CD4-positive, alpha-beta T cell (primary cell): ENCODE data around the gene CDC123. TPM values are rescaled to one million over a fixed set of nuclear protein-coding genes. Genes with fewer than 3 reads are reported as not detected.

Experiments used
- ATAC-seq: fragments of 200-7000 bp; cut with Tn5 transposase; one replicate; pipeline ENCODE4 v1.10.0; 2022; ENCODE audit warnings: mild to moderate bottlenecking; ENCODE audit not compliant: poor library complexity
- CTCF ChIA-PET: fragments of 350-600 bp; sonication (Branson Sonifier 250); formaldehyde crosslinking; loops from one replicate; lab custom pipeline; 2021; ENCODE audit warnings: antibody characterized with exemption, inconsistent platforms; lab: Charles Lee
- POLR2A ChIA-PET: fragments of 350-600 bp; sonication (Branson Sonifier 250); formaldehyde crosslinking; loops from one replicate; lab custom pipeline; 2021; ENCODE audit warnings: antibody characterized with exemption, inconsistent platforms; lab: Charles Lee
- DNase-seq, 14 experiments: peaks; one replicate each; pipeline ENCODE4 v3.0.0-alpha.2; 2013 to 2020; ENCODE audit warnings: mixed read lengths in 2 of 14
- H3K27ac ChIP-seq, 2 donors: one replicate each; pipeline versions ENCODE4 v1.5.1 to v1.7.0; 2013; ENCODE audit warnings: low read length in 2 of 2, low read depth in 1 of 2, mild to moderate bottlenecking in 1 of 2
- H3K27me3 ChIP-seq, 2 experiments: 1 replicate in 1 of 2; 2 replicates in 1 of 2; pipeline versions ENCODE4 v1.6.1 to v1.7.0; 2013; ENCODE audit warnings: low read length in 2 of 2, control low read depth in 1 of 2, mild to moderate bottlenecking in 1 of 2, moderate library complexity in 1 of 2; ENCODE audit not compliant: insufficient read depth in 2 of 2, control insufficient read depth in 1 of 2
- H3K36me3 ChIP-seq: one replicate; pipeline ENCODE4 v1.6.1; 2013; ENCODE audit warnings: low read length, control low read depth; ENCODE audit not compliant: insufficient read depth
- H3K4me1 ChIP-seq: one replicate; pipeline ENCODE4 v1.6.1; 2013; ENCODE audit warnings: low read length, control low read depth; ENCODE audit not compliant: insufficient read depth
- H3K4me3 ChIP-seq: one replicate; pipeline ENCODE4 v1.5.1; 2013; ENCODE audit warnings: mild to moderate bottlenecking, low read length, moderate library complexity
- H3K9me3 ChIP-seq, 2 experiments: 1 replicate in 1 of 2; 2 replicates in 1 of 2; pipeline versions ENCODE4 v1.6.1 to v1.7.0; 2013; ENCODE audit warnings: low read length in 2 of 2, mild to moderate bottlenecking in 2 of 2, control low read depth in 1 of 2, moderate library complexity in 1 of 2; ENCODE audit not compliant: control insufficient read depth in 1 of 2, insufficient read depth in 1 of 2
- H3K27ac Mint-ChIP-seq: one replicate; pipeline ENCODE4 v1.8.0; 2020; ENCODE audit warnings: mixed read lengths
- H3K27me3 Mint-ChIP-seq: one replicate; pipeline ENCODE4 v1.8.0; 2021; ENCODE audit warnings: mixed read lengths
- H3K36me3 Mint-ChIP-seq: one replicate; pipeline ENCODE4 v1.8.0; 2021; ENCODE audit warnings: low read depth, mixed read lengths
- H3K4me1 Mint-ChIP-seq: one replicate; pipeline ENCODE4 v1.8.0; 2021; ENCODE audit warnings: low read depth, mixed read lengths
- H3K4me3 Mint-ChIP-seq: one replicate; pipeline ENCODE4 v1.8.0; 2020; ENCODE audit warnings: mild to moderate bottlenecking, mixed read lengths
- H3K9me3 Mint-ChIP-seq: one replicate; pipeline ENCODE4 v1.8.0; 2020; ENCODE audit warnings: mixed read lengths
- CTCF ChIP-seq: fragments of 200-600 bp; IDR thresholded peaks from one replicate; pipeline ENCODE4 v1.8.0; 2022; ENCODE audit warnings: antibody characterized with exemption, mild to moderate bottlenecking
- intact Hi-C, 2 experiments: fragments of 100-400 bp; cut with DNase I in 1 of 2; cut with micrococcal nuclease in 1 of 2; formaldehyde crosslinking; loops; one replicate each; pipeline versions ENCODE4 v1.15.1 to v1.9.0; 2023 to 2025; cut with DNase I, micrococcal nuclease
- polyA plus RNA-seq, 2 donors: library from polyadenylated mRNA; unstranded; fragments of 120-200 nt; gene quantifications; one replicate each; pipeline ENCODE4 v1.2.1, GENCODE V29; 2013
- total RNA-seq, 174 experiments: library from RNA in 2 of 174; stranded (reverse) in 2 of 174; gene quantifications; one replicate each; pipeline ENCODE4 v1.2.3 and lab custom pipeline; 2021 to 2026

The CDC123 gene
- total RNA-seq (10 to 100 TPM; 34.7 to 40.5 TPM), total RNA-seq (lab: John Stamatoyannopoulos, UW) (30.5 to 212 (median 51.5) reads per million in 172 experiments)
- 50.2 TPM for polyA plus RNA-seq (2013, experiment 1 of 2)
- 55.4 TPM for polyA plus RNA-seq (2013, experiment 2 of 2)

- peak within 1 kb of the TSS; percentile 97 for H3K4me3 Mint-ChIP-seq
- peak within 1 kb of the TSS; percentile 94 to 96 for H3K27ac ChIP-seq
- H3K36me3 Mint-ChIP-seq, result peaks cover 51% of the 10 kb centered on the region
- H3K36me3 ChIP-seq, result peaks cover 12% of the 10 kb centered on the region
- no peaks in the 10 kb centered on the region for H3K9me3 Mint-ChIP-seq
- H3K27me3 ChIP-seq, result no peaks in the 10 kb centered on the region
- no peaks in the 10 kb centered on the region for H3K27me3 Mint-ChIP-seq
- POLR2A ChIA-PET, result interaction anchor here (0.8 to 2.1 kb wide), 23 partner anchors 10 to 1107 kb away, joined by 3 to 24 read pairs (median 4); partner anchors contain the start of genes CAMK1D, PHYH and UPF2
- TF ChIP-seq CTCF, result no peak
- peaks cover 70% of the 10 kb centered on the region for H3K4me1 Mint-ChIP-seq
- ATAC-seq (peak; percentile 91), DNase-seq (peak; percentile 73 to 93 (median 79))
- CTCF ChIA-PET, result interaction anchor here (0.7 to 2.5 kb wide), 10 partner anchors 8 to 903 kb away, joined by 3 to 20 read pairs (median 4); partner anchors contain the start of genes OPTN and SEC61A2
- intact Hi-C loops, result loop anchor here (2.0 to 10.0 kb wide), 8 partner anchors 15 to 1149 kb away; partner anchors contain the start of genes DHTKD1 (in 1 of the 2), SEC61A2 (in 1 of the 2), SEPHS1 (in 1 of the 2) and UPF2 (in 1 of the 2)
- peak within 1 kb of the TSS; percentile 96 for H3K27ac Mint-ChIP-seq
- H3K4me1 ChIP-seq, result peaks cover 27% of the 10 kb centered on the region
- H3K9me3 ChIP-seq, result no peaks in the 10 kb centered on the region
- peak within 1 kb of the TSS; percentile 88 for H3K4me3 ChIP-seq
These were observed at the start of gene CDC123, which contains the start of gene NUDT5 for GRCh38 chr10:12195603-12196506. TSS of gene CDC123 (plus strand) at chr10:12196188. CDS start at chr10:12196246, 58 bp downstream. TSS of gene NUDT5 (minus strand) at chr10:12195891. CDS start at chr10:12186291, 9,600 bp downstream.

GRCh38 chr10:12150163-12150562, 45.8 kb upstream of the CDC123 start:
- H3K4me3 ChIP-seq, result no peak overlapping the region
- no peak overlapping the region for H3K4me3 Mint-ChIP-seq
- H3K9me3 Mint-ChIP-seq, result no peaks in the 10 kb centered on the region
- no peaks in the 10 kb centered on the region for H3K27me3 ChIP-seq
- intact Hi-C loops, result no loop called here
- H3K36me3 ChIP-seq, result peaks cover 27% of the 10 kb centered on the region
- H3K27ac ChIP-seq, result no peak overlapping the region
- no peak for TF ChIP-seq CTCF
- H3K9me3 ChIP-seq, result no peaks in the 10 kb centered on the region
- H3K27ac Mint-ChIP-seq, result no peak overlapping the region
- H3K4me1 ChIP-seq, result no peaks in the 10 kb centered on the region
- no peak for DNase-seq
- H3K4me1 Mint-ChIP-seq, result no peaks in the 10 kb centered on the region
- no peaks in the 10 kb centered on the region for H3K27me3 Mint-ChIP-seq
- ChIA-PET POLR2A (no interaction called here), CTCF (no interaction called here)
- peaks cover 60% of the 10 kb centered on the region for H3K36me3 Mint-ChIP-seq
- ATAC-seq, result no peak

- DNase-seq, result no peak
- Mint-ChIP-seq H3K9me3 (no peaks in the 10 kb centered on the region), H3K36me3 (peaks cover 64% of the 10 kb centered on the region), H3K27me3 (no peaks in the 10 kb centered on the region), H3K27ac (no peak overlapping the region), H3K4me3 (no peak overlapping the region), H3K4me1 (no peaks in the 10 kb centered on the region)
- H3K4me1 ChIP-seq, result no peaks in the 10 kb centered on the region
- peaks cover 34% of the 10 kb centered on the region for H3K36me3 ChIP-seq
- ChIA-PET POLR2A (no interaction called here), CTCF (no interaction called here)
- H3K9me3 ChIP-seq, result no peaks in the 10 kb centered on the region
- no peak overlapping the region for H3K4me3 ChIP-seq
- H3K27me3 ChIP-seq, result no peaks in the 10 kb centered on the region
- no peak overlapping the region for H3K27ac ChIP-seq
- no peak for ATAC-seq
- intact Hi-C loops, result no loop called here
- no peak for TF ChIP-seq CTCF
These were observed 41.5 kb upstream of the CDC123 start for GRCh38 chr10:12154516-12154915.
